H1 (cell line): Measurements from ENCODE around the gene ARMC3.

Source experiments
- BRCA1 ChIP-seq: IDR thresholded peaks from 2 replicates; pipeline ENCODE4 v1.6.1; 2012; ENCODE audit warnings: low read depth, low read length, improper control_type of control experiment
- CHD2 ChIP-seq: IDR thresholded peaks from 2 replicates; pipeline ENCODE4 v1.6.1; 2012; ENCODE audit warnings: low read length, improper control_type of control experiment
- CTCF ChIP-seq, 3 experiments: IDR thresholded peaks; 1 replicate in 2 of 3; 2 replicates in 1 of 3; pipeline versions ENCODE4 v1.5.1 to v1.6.1; 2011; ENCODE audit warnings: low read length in 3 of 3, mild to moderate bottlenecking in 3 of 3, inconsistent platforms in 2 of 3, low read depth in 1 of 3, moderate library complexity in 1 of 3; ENCODE audit not compliant: insufficient read depth in 1 of 3; ENCODE audit errors: control extremely low read depth in 1 of 3
- EGR1 ChIP-seq: IDR thresholded peaks from 2 replicates; pipeline ENCODE4 v1.6.1; 2011; ENCODE audit warnings: low read depth, low read length, borderline replicate concordance
- EZH2 ChIP-seq: fragments of 200-600 bp; sonication (generic); IDR thresholded peaks from 2 replicates; pipeline ENCODE4 v1.7.1; 2012; ENCODE audit warnings: low read depth, mild to moderate bottlenecking, moderate library complexity, low read length, inconsistent platforms; ENCODE audit not compliant: severe bottlenecking
- GABPA ChIP-seq: IDR thresholded peaks from 2 replicates; pipeline ENCODE4 v1.6.1; 2011; ENCODE audit warnings: mild to moderate bottlenecking, low read length, moderate library complexity, borderline replicate concordance; ENCODE audit not compliant: insufficient read depth
- MAX ChIP-seq: IDR thresholded peaks from 2 replicates; pipeline ENCODE4 v1.6.1; 2012; ENCODE audit warnings: inconsistent platforms
- POLR2A ChIP-seq, 2 experiments: IDR thresholded peaks; 1 replicate in 1 of 2; 2 replicates in 1 of 2; pipeline ENCODE4 v1.6.1; 2011; ENCODE audit warnings: low read depth in 2 of 2, low read length in 2 of 2, mild to moderate bottlenecking in 2 of 2; ENCODE audit errors: control extremely low read depth in 1 of 2
- ZNF274 ChIP-seq: IDR thresholded peaks from 2 replicates; pipeline ENCODE4 v1.7.0; 2012; ENCODE audit warnings: low read length, borderline replicate concordance; ENCODE audit errors: extremely low read depth

GRCh38 chr10:22980822-22981221, 53.0 kb downstream of the ARMC3 start:
- TF ChIP-seq EGR1 (no peak), ZNF274 (no peak), GABPA (no peak), MAX (no peak), CHD2 (no peak), CTCF (IDR thresholded peaks at IDR 0.05; ENCODE audit: control extremely low read depth in 1 of 3, insufficient read depth in 1 of 3, low read depth in 1 of 3, low read length in 3 of 3) (no peak), BRCA1 (no peak), EZH2 (no peak), POLR2A (IDR thresholded peaks at IDR 0.05; ENCODE audit: control extremely low read depth in 1 of 2, low read depth in 2 of 2, low read length in 2 of 2) (no peak)
